ENCODE data around the gene AGFG2.

DNA sequence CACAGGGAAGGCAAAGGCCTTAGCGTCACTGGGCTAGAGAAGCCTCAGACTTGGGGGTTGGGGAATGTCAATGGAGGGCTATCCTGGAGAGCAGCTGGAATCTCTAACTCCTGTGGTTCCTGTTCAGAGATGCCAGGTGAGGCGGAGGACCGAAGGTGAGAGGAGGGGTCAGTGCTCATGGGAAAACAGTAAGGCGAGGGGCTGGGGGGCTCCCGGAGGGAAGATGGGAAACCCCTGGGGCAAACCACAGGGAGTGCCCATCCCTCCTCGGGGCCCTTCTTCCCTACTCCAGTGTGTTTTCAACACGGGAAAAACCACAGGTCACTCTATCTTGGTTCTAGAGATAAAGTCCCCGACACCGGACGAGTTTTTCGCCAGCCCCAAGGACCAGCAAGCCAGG, 43.6 kb downstream of the AGFG2 start:
- TF ChIP-seq, protein P1, sequence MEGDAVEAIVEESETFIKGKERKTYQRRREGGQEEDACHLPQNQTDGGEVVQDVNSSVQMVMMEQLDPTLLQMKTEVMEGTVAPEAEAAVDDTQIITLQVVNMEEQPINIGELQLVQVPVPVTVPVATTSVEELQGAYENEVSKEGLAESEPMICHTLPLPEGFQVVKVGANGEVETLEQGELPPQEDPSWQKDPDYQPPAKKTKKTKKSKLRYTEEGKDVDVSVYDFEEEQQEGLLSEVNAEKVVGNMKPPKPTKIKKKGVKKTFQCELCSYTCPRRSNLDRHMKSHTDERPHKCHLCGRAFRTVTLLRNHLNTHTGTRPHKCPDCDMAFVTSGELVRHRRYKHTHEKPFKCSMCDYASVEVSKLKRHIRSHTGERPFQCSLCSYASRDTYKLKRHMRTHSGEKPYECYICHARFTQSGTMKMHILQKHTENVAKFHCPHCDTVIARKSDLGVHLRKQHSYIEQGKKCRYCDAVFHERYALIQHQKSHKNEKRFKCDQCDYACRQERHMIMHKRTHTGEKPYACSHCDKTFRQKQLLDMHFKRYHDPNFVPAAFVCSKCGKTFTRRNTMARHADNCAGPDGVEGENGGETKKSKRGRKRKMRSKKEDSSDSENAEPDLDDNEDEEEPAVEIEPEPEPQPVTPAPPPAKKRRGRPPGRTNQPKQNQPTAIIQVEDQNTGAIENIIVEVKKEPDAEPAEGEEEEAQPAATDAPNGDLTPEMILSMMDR (conservative IDR thresholded peaks at IDR 0.05; ENCODE audit: low read length) = no peak
- no peak for TF ChIP-seq EZH2phosphoT487 (IDR thresholded peaks at IDR 0.05; ENCODE audit: borderline replicate concordance)
